GM18858 (cell line): Measurements from ENCODE around the gene SHH.

Experiments used
- ATAC-seq: cut with Tn5 transposase; IDR thresholded peaks from one replicate; pipeline ENCODE4 v1.9.1; 2021; ENCODE audit not compliant: unreplicated experiment

Gene SHH

DNA sequence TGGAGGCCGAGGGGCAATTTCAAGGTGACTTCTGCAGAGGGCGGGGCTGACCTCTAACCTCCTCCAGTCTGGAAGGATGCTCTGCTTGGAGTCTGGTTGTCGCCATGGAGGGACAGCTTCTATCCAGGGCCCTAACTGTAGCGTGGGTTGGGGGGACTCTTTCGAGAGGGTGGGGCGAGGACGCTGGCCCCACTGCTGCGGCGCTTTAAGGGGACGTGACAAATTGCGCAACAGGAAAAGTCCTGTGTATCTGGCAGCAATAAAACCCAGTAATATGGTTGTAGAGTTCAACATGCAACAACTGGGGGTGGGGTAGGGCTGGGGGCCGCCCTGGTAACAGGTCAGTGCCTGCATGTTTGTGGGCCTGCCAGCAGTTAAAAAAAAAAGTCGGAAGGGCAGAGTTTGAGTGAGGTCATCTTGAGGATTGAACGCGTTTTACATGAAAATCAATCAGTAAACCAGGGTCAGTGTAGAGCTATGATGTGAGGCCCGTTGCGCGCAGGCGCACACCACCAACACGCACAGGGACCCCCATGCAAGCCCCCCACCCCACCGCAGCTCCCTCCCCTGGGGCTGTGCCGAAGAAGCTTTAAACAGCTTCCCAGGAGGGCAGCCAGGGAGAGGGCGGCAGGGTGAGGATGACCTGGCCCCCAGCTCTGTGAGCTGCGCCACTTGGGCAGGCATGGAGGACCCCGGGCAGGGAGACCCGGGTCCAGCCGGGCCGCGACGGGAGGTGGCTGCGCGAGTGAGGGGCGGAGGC, 4.3 kb downstream of the SHH start:
- ATAC-seq, result no peak

- ATAC-seq, result no peak
Measured at GRCh38 chr7:155807065-155807671, 5.1 kb downstream of the SHH start.

- no peak for ATAC-seq
Measured at GRCh38 chr7:155806096-155806871, 6.0 kb downstream of the SHH start.

DNA sequence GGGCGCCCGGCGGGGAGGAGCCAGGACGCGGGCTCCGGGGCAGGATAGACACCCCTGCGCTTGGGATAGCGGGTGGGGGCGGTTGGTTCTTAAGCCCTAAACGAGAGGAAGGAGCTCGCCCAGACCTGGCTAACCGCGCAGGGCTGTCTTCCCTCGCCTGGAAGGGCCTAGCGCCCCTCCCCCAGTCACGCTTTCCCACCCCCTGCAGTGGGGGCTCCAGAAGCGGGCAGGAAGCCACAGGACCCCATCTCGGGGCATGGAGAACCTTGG, 6.5 kb downstream of the SHH start:
- no peak for ATAC-seq

GRCh38 chr7:155804897-155805825, 7.1 kb downstream of the SHH start:
- ATAC-seq, result no peak

- ATAC-seq, result no peak
Measured at GRCh38 chr7:155804431-155804831, 7.8 kb downstream of the SHH start.

DNA sequence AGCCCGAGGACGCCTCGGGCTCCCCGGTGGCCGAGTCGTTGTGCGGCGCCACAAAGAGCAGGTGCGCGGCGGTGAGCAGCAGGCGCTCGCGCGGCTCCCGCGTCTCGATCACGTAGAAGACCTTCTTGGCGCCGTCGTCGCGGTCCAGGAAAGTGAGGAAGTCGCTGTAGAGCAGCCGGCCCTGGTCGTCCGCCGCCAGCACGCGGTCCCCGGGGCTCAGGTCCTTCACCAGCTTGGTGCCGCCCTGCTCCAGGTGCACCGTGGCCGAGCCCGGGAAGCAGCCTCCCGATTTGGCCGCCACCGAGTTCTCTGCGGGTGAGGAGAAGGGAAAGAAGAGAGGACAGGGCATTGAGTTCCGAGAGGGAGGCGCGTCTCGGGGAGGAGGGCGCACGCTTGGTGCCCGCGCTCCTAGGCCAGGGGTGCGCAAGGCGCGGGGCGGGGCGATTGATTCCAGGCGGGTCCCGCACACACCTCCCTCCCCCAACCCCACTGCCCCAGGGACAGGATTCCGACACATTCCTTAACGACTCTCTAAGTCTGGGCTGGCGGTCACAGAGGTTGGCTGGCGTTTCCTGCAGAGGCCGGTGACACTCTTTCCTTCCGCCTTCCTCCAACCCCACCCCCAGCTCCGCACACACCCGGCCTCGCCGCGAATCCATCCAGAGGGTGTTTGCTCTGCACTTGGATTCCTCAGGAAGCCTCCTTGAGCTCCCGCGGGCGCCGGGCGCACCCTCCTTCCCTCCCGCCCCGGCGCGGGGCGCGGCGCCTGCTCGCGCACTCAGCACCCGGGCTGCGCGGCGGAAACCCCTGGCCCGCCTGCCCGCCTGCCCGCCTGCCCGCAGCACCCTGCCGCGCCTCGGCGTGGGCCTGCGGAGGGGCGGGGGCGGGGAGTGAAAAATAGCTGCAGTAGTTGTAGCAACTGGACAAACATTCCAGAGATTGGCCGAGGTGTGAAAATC, 8.6 kb downstream of the SHH start:
- no peak for ATAC-seq

- ATAC-seq, result no peak
Measured at GRCh38 chr7:155802906-155803417, 9.3 kb downstream of the SHH start.

- ATAC-seq, result no peak
Measured at GRCh38 chr7:155802291-155802690, 10.0 kb downstream of the SHH start.

DNA sequence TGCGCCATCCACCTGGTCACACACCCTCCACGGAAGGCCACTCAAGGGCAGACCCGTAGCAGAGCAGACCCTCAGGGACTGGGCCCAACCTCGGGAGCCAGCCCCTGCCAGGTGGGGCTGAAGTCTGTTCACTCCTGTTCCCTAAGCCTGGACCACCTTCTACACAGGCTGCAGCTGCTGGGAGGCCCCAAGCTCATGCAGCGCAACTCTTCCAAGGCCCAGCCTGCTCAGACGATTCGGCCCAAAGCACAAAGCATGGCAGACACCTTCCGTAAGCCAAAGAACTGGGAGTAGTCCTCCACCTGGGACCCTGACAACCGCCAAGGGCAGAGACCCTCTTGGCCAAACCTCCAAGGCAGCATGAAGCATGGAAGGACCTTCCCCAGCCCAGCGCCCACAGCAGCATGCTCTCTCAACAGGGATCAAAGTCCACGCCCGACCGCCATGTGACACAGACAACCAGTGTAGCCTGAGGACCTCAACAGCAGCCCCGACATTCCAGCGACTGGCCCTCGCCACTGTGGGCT, 11.5 kb downstream of the SHH start:
- ATAC-seq, result no peak

GRCh38 chr7:155800301-155800700, 12.0 kb downstream of the SHH start:
- no peak for ATAC-seq

DNA sequence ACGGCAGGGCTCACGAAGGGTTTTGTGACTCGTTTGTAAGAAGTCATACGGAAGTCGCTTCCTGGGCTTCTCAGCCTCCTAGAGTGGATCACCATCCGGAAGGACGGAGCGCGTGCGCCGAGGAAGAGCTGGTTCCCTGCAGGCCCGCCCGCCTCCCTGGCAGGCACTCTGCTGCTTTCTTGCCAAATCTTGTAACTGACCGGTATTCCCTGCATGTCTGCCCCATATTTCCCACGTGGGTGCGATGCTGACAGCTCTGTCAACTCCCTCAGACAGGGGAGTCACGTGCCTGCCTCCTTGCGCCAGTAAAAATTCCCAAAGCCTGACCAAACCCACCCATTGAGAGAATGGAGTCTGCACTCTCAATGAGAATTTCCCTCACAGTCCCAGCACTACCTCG, 12.7 kb downstream of the SHH start:
- ATAC-seq, result no peak

GRCh38 chr7:155798673-155799439, 13.4 kb downstream of the SHH start:
- no peak for ATAC-seq

GRCh38 chr7:155797262-155798250, 14.7 kb downstream of the SHH start:
- ATAC-seq, result no peak

DNA sequence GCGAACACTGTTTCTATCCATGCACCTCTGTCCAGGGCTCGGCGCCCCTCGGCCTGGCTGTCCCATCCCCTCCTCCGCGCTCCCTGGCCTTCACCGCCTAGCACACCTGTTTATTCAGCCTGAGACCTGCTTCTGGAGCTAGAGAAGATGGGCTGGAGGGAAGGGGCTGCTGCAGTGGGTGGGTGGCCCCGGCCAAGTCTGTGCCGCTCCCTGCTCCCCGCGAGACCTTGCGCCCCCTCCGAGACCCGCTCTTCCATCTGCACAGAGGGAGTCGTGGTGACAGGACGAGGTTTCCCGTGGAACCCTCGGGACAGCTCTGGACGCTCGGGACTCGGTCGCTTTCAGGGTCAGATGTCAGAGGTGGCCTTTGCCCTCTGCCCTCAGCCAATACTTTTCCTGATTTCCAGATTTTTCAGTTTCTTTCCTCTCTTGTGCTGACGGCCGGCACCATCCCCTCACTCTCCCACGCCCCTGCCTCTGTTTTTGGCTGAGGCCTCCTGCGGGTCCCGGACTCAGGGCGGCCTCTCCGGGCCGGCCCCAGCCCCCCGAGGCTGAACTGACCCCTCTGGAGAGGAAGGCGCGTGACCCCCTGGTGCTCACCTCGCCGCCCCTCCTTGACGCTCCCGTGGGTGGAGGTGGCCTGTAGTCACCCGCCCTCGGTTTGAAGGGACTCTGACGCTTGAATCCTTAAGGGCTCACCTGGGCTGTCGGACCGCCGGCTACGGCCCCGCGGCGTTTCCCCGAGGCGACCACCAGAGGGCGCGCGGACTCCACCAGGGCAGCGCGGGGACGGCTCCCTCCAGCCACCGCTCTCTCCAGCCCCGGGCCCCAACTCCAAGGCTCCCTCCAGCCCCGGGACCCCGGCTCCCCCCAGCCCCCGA, 15.6 kb downstream of the SHH start:
- no peak for ATAC-seq

DNA sequence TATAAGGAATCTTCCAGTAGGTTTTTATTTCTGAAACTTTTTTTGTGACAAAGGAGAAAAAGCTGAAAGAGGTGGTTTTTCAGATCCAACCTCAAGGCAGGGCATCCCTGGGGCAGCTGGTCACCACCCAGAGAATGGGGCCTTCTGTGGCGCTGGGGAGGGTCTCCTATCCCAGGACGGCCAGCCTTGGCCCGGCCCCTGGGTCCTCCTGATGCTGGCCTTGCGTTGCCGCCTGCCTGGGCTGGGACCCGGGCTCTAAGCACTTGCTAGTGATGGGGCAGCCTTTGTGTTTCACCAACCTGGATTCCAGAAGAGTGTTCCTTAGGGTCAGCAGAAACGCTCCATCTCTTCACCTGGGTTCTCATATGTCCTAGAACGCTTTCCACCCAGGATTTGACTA, 16.3 kb downstream of the SHH start:
- no peak for ATAC-seq

DNA sequence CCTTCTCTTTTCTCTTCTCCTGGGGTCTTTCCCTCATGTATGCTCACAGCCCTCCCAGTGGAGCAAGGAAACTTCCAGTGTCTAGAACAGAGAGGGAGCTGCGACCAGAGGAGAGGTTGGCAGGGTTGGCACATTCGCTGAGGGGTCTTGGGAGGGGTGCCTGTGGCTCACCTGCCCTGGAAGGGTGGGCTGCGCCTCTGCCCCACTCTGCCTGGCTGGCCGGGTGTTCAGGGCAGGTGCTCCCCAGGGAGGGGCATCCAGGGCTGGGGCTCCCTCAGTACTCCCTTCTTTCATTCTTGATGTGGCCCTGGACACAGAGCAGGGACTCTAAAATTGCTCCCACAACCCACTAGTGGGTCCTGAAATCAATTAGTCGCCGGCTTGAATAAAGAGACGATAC, 16.9 kb downstream of the SHH start:
- no peak for ATAC-seq
